Keratinocyte (primary cell): Measurements from ENCODE around the gene SEMA4D. TPM values are rescaled to one million over a fixed set of nuclear protein-coding genes. Genes with fewer than 3 reads are reported as not detected.
"Not testable (repeated sequence)": the region's sequence is repeated elsewhere in the genome, so short reads cannot be mapped to it uniquely, and the experiment has no call there.

Experiments
- DNase-seq: peaks from one replicate; pipeline ENCODE4 v3.0.0-alpha.2; 2011; ENCODE audit warnings: low read depth, missing footprints, low spot score
- FAIRE-seq: peaks from 2 replicates; lab custom pipeline; 2011; peaks lifted over from hg19 to GRCh38; lab: Jason Lieb, UNC
- H2AFZ ChIP-seq: 2 replicates; pipeline ENCODE4 v1.6.0; 2012; ENCODE audit warnings: low read length, control low read depth, inconsistent platforms; ENCODE audit not compliant: control insufficient read depth
- H3K27ac ChIP-seq: 2 replicates; pipeline ENCODE4 v1.5.1; 2011; ENCODE audit warnings: low read length; ENCODE audit not compliant: control insufficient read depth, insufficient read depth
- H3K27me3 ChIP-seq: 3 replicates; pipeline ENCODE4 v1.6.0; 2011; ENCODE audit warnings: low read length; ENCODE audit not compliant: control insufficient read depth, insufficient read depth; ENCODE audit errors: extremely low read depth
- H3K36me3 ChIP-seq, 2 experiments: 2 replicates in 1 of 2; 3 replicates in 1 of 2; pipeline ENCODE4 v1.5.1; 2011; ENCODE audit warnings: low read length in 2 of 2, mild to moderate bottlenecking in 1 of 2; ENCODE audit not compliant: control insufficient read depth in 2 of 2, insufficient read depth in 2 of 2; ENCODE audit errors: extremely low read depth in 1 of 2
- H3K4me1 ChIP-seq: 3 replicates; pipeline ENCODE4 v1.5.1; 2011; ENCODE audit warnings: low read length; ENCODE audit not compliant: control insufficient read depth, insufficient read depth; ENCODE audit errors: extremely low read depth
- H3K4me2 ChIP-seq: 3 replicates; pipeline ENCODE4 v1.6.0; 2011; ENCODE audit warnings: low read depth, low read length; ENCODE audit not compliant: control insufficient read depth, insufficient read depth; ENCODE audit errors: extremely low read depth
- H3K4me3 ChIP-seq, 3 experiments: fragments of 200-600 bp in 1 of 3; sonication (generic) in 1 of 3; 2 replicates in 2 of 3; 3 replicates in 1 of 3; pipeline ENCODE4 v1.5.1; 2011 to 2016; ENCODE audit warnings: low read length in 3 of 3, mild to moderate bottlenecking in 3 of 3, control low read depth in 2 of 3, inconsistent platforms in 1 of 3, low read depth in 1 of 3, mixed read lengths in 1 of 3, mixed run types in 1 of 3, moderate library complexity in 1 of 3; ENCODE audit not compliant: control insufficient read depth in 2 of 3, insufficient read depth in 2 of 3; ENCODE audit errors: extremely low read depth in 1 of 3
- H3K79me2 ChIP-seq: 2 replicates; pipeline ENCODE4 v1.6.0; 2012; ENCODE audit warnings: low read length; ENCODE audit not compliant: control insufficient read depth, insufficient read depth
- H3K9ac ChIP-seq: 3 replicates; pipeline ENCODE4 v1.6.0; 2011; ENCODE audit warnings: low read length; ENCODE audit not compliant: control insufficient read depth, insufficient read depth; ENCODE audit errors: extremely low read depth
- H3K9me1 ChIP-seq: 3 replicates; pipeline ENCODE4 v1.6.0; 2011; ENCODE audit warnings: low read length; ENCODE audit not compliant: control insufficient read depth, insufficient read depth; ENCODE audit errors: extremely low read depth
- H3K9me3 ChIP-seq: 2 replicates; pipeline ENCODE4 v1.5.1; 2012; ENCODE audit warnings: low read depth, low read length; ENCODE audit not compliant: control insufficient read depth
- H4K20me1 ChIP-seq: 3 replicates; pipeline ENCODE4 v1.6.0; 2011; ENCODE audit warnings: low read length; ENCODE audit not compliant: control insufficient read depth, insufficient read depth; ENCODE audit errors: extremely low read depth
- EZH2 ChIP-seq: IDR thresholded peaks from one replicate; pipeline ENCODE4 v1.6.1; 2012; ENCODE audit warnings: inconsistent platforms, mild to moderate bottlenecking, low read length, moderate library complexity
- dilution Hi-C: fragments of 300-500 bp; cut with MboI; formaldehyde crosslinking; loops from one replicate; pipeline ENCODE4 v1.7.0; 2020; ENCODE audit warnings: low sequenced_read_pairs; ENCODE audit not compliant: extremely low pct_ligation_motif_present
- polyA plus RNA-seq, 5 experiments: library from polyadenylated mRNA; depleted of rRNA in 3 of 5; stranded (reverse) in 3 of 5; stranded (forward) in 1 of 5; unstranded in 1 of 5; fragments of >200 nt; gene quantifications; 1 replicate in 1 of 5; 2 replicates in 3 of 5; 3 replicates in 1 of 5; pipeline versions ENCODE4 v1.2.1 to v1.2.3, GENCODE V29; 2011 to 2012; ENCODE audit warnings: missing spikeins in 2 of 5, low read depth in 1 of 5, low replicate concordance in 1 of 5
- TF ChIP-seq, protein P1 (sequence below), 3 experiments: IDR thresholded peaks in 1 of 3; conservative IDR thresholded peaks in 1 of 3; optimal IDR thresholded peaks in 1 of 3; 2 replicates in 2 of 3; 3 replicates in 1 of 3; pipeline versions ENCODE3 to v1.5.1; 2011; ENCODE audit warnings: low read length in 3 of 3, mild to moderate bottlenecking in 3 of 3, moderate library complexity in 2 of 3, control low read depth in 1 of 3, inconsistent platforms in 1 of 3; ENCODE audit not compliant: insufficient read depth in 2 of 3; ENCODE audit errors: extremely low read depth in 1 of 3

Gene SEMA4D
- polyA plus RNA-seq, 1 donor (not counting 4 experiments of a cell fraction or from before 2014, with no cell fraction given) = 0.43 TPM

DNA sequence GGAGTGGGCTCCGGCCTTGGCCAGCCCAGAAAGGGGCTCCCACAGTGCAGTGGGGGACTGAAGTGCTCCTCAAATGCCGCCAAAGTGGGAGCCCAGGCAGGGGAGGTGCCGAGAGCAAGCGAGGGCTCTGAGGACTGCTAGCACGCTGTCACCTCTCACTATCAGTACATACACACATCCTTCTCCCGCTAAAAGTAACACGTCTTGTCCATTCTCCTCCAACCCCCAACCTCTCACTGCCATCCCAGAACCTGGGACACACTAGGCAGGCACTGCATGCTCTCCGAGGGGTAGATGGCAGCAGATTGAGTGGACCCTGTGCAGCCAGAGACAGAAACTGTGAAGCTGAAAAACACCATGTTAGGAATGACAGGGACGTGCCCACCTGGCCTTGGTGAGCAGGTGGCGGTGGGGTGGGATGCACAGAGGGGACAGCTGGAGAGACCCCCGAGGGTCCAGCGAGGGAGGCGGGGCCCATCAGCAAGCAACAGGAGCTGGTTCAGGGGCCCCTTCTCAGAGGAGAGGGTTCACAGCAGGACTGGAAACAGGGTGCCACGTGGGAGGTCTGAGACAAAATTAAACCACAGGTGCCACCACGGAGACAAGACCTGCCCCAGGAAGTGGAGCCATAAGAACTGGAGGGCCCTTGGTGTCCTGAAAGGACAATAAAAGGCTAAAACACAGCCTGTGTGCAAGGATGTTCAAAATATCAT is 16.9 kb downstream of the SEMA4D start:
- H3K9me1 ChIP-seq = no peaks in the 10 kb centered on the region
- no peak for DNase-seq
- TF ChIP-seq EZH2 = no peak
- TF ChIP-seq, protein P1, sequence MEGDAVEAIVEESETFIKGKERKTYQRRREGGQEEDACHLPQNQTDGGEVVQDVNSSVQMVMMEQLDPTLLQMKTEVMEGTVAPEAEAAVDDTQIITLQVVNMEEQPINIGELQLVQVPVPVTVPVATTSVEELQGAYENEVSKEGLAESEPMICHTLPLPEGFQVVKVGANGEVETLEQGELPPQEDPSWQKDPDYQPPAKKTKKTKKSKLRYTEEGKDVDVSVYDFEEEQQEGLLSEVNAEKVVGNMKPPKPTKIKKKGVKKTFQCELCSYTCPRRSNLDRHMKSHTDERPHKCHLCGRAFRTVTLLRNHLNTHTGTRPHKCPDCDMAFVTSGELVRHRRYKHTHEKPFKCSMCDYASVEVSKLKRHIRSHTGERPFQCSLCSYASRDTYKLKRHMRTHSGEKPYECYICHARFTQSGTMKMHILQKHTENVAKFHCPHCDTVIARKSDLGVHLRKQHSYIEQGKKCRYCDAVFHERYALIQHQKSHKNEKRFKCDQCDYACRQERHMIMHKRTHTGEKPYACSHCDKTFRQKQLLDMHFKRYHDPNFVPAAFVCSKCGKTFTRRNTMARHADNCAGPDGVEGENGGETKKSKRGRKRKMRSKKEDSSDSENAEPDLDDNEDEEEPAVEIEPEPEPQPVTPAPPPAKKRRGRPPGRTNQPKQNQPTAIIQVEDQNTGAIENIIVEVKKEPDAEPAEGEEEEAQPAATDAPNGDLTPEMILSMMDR (optimal IDR thresholded peaks at IDR 0.05 in 1 of 3, IDR thresholded peaks at IDR 0.05 in 1 of 3, conservative IDR thresholded peaks at IDR 0.05 in 1 of 3; ENCODE audit: extremely low read depth in 1 of 3, insufficient read depth in 2 of 3, low read length in 3 of 3) = no peak
- H3K36me3 ChIP-seq = no peaks in the 10 kb centered on the region
- no peak overlapping the region for H3K4me3 ChIP-seq
- H3K4me2 ChIP-seq = no peak overlapping the region
- H3K9me3 ChIP-seq = no peaks in the 10 kb centered on the region
- dilution Hi-C loops = no loop called here
- no peaks in the 10 kb centered on the region for H3K27me3 ChIP-seq
- H4K20me1 ChIP-seq = no peaks in the 10 kb centered on the region
- no peaks in the 10 kb centered on the region for H3K79me2 ChIP-seq
- H3K9ac ChIP-seq = no peak overlapping the region
- no peak overlapping the region for H2AFZ ChIP-seq
- no peaks in the 10 kb centered on the region for H3K4me1 ChIP-seq
- no peak for FAIRE-seq
- no peak overlapping the region for H3K27ac ChIP-seq

DNA sequence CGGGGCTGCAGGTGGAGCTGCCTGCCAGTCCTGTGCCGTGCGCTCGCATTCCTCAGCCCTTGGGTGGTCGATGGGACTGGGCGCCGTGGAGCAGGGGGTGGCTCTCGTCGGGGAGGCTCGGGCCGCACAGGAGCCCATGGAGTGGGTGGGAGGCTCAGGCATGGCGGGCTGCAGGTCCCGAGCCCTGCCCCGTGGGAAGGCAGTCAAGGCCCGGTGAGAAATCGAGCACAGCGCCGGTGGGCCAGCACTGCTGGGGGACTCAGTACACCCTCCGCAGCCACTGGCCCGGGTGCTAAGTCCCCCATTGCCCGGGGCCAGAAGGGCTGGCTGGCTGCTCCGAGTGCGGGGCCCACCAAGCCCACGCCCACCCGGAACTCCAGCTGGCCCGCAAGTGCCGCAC is 17.5 kb downstream of the SEMA4D start:
- not testable (repeated sequence) for FAIRE-seq, H3K4me1 ChIP-seq

DNA sequence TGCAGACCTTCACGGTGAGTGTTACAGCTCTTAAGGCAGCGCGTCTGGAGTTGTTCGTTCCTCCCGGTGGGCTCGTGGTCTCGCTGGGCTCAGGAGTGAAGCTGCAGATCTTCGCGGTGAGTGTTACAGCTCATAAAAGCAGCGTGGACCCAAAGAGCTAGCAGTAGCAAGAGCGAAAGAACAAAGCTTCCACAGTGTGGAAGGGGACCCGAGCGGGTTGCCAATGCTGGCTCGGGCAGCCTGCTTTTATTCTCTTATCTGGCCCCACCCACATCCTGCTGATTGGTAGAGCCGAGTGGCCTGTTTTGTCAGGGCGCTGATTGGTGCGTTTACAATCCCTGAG is 18.3 kb downstream of the SEMA4D start:
- H3K9ac ChIP-seq, DNase-seq, H3K4me1 ChIP-seq, H3K27ac ChIP-seq, H3K36me3 ChIP-seq, H3K9me3 ChIP-seq, H3K27me3 ChIP-seq, H4K20me1 ChIP-seq, H2AFZ ChIP-seq, H3K4me3 ChIP-seq, dilution Hi-C loops, FAIRE-seq, H3K4me2 ChIP-seq, H3K79me2 ChIP-seq, H3K9me1 ChIP-seq: not testable (repeated sequence)

More for the DNA sequence above, 17.5 kb downstream of the SEMA4D start:
- H3K9me3 ChIP-seq, DNase-seq, H4K20me1 ChIP-seq, dilution Hi-C loops, H3K27ac ChIP-seq, H3K4me3 ChIP-seq, H3K4me2 ChIP-seq, H3K36me3 ChIP-seq, H3K9ac ChIP-seq, H3K79me2 ChIP-seq, H2AFZ ChIP-seq, H3K9me1 ChIP-seq, H3K27me3 ChIP-seq: not testable (repeated sequence)
